CD4-positive, CD25-positive, alpha-beta regulatory T cell (primary cell): Measurements from ENCODE around the gene PNPLA5. TPM values are rescaled to one million over a fixed set of nuclear protein-coding genes. Genes with fewer than 3 reads are reported as not detected.
A peak's percentile ranks its signal among the peaks of the same experiment; 100 is the strongest.

Experiments
- ATAC-seq, 2 donors: fragments of 150-1000 bp; cut with Tn5 transposase; one replicate each; pipeline ENCODE4 v1.10.0; 2021; ENCODE audit warnings: low read depth in 2 of 2, moderate number of reproducible peaks in 2 of 2, moderate library complexity in 1 of 2
- DNase-seq, 3 donors: peaks; one replicate each; pipeline versions ENCODE4 v3.0.0 to v3.0.0-alpha.2; 2012 to 2022; ENCODE audit warnings: mixed read lengths in 1 of 3
- H3K27ac ChIP-seq: one replicate; pipeline ENCODE4 v1.7.0; 2013; ENCODE audit warnings: mild to moderate bottlenecking, low read length; ENCODE audit not compliant: insufficient read depth, poor library complexity, severe bottlenecking
- H3K27me3 ChIP-seq: one replicate; pipeline ENCODE4 v1.7.0; 2013; ENCODE audit warnings: low read length; ENCODE audit not compliant: control insufficient read depth, insufficient read depth
- H3K36me3 ChIP-seq: one replicate; pipeline ENCODE4 v1.7.0; 2013; ENCODE audit warnings: mild to moderate bottlenecking, low read length, moderate library complexity; ENCODE audit not compliant: control insufficient read depth, insufficient read depth
- H3K4me1 ChIP-seq: 2 replicates; pipeline ENCODE4 v1.7.0; 2013; ENCODE audit warnings: mild to moderate bottlenecking, low read length; ENCODE audit not compliant: insufficient read depth, control insufficient read depth, poor library complexity, severe bottlenecking
- H3K4me3 ChIP-seq: one replicate; pipeline ENCODE4 v1.7.0; 2013; ENCODE audit warnings: low read depth, mild to moderate bottlenecking, low read length, moderate library complexity
- H3K9me3 ChIP-seq, 2 experiments: 1 replicate in 1 of 2; 2 replicates in 1 of 2; pipeline ENCODE4 v1.7.0; 2013; ENCODE audit warnings: low read length in 2 of 2, mild to moderate bottlenecking in 1 of 2, moderate library complexity in 1 of 2; ENCODE audit not compliant: control insufficient read depth in 2 of 2
- H3K27ac Mint-ChIP-seq, 3 donors: one replicate each; pipeline ENCODE4 v1.8.0; 2020 to 2022; ENCODE audit warnings: mild to moderate bottlenecking in 3 of 3, mixed read lengths in 3 of 3, moderate library complexity in 2 of 3
- H3K27me3 Mint-ChIP-seq: one replicate; pipeline ENCODE4 v1.8.0; 2022; ENCODE audit warnings: mild to moderate bottlenecking, mixed read lengths
- H3K36me3 Mint-ChIP-seq: one replicate; pipeline ENCODE4 v1.8.0; 2020; ENCODE audit warnings: mixed read lengths
- H3K4me1 Mint-ChIP-seq, 4 donors: one replicate each; pipeline ENCODE4 v1.8.0; 2020 to 2022; ENCODE audit warnings: mixed read lengths in 4 of 4, mild to moderate bottlenecking in 1 of 4
- H3K4me3 Mint-ChIP-seq, 4 donors: one replicate each; pipeline ENCODE4 v1.8.0; 2020 to 2022; ENCODE audit warnings: mild to moderate bottlenecking in 4 of 4, mixed read lengths in 4 of 4, moderate library complexity in 3 of 4
- H3K9me3 Mint-ChIP-seq, 7 donors: one replicate each; pipeline ENCODE4 v1.8.0; 2020 to 2022; ENCODE audit warnings: mixed read lengths in 7 of 7, mild to moderate bottlenecking in 3 of 7, moderate library complexity in 2 of 7
- polyA plus RNA-seq, 4 donors: library from polyadenylated mRNA; unstranded; fragments of 300-500 nt; fragmentation: Illumina TruSeq; gene quantifications; one replicate each; pipeline ENCODE4 v1.2.3, GENCODE V29; 2021
- total RNA-seq: library from RNA; stranded (reverse); gene quantifications from one replicate; pipeline ENCODE4 v1.2.3, GENCODE V29; 2022

PNPLA5 gene
- total and polyA plus RNA-seq, 5 donors from 2014 or later, result not detected

- Histone ChIP-seq H3K9me3 (no peaks in the 10 kb centered on the region), H3K27me3 (no peaks in the 10 kb centered on the region), H3K27ac (no peak overlapping the region), H3K36me3 (no peaks in the 10 kb centered on the region), H3K4me1 (no peaks in the 10 kb centered on the region), H3K4me3 (no peak overlapping the region)
- ATAC-seq (no peak), DNase-seq (no peak)
- Mint-ChIP-seq H3K27ac (no peak overlapping the region), H3K9me3 (no peaks in the 10 kb centered on the region), H3K4me3 (no peak overlapping the region), H3K27me3 (no peaks in the 10 kb centered on the region), H3K4me1 (peaks cover 0 to 2% (median 0%) of the 10 kb centered on the region in 4 donors), H3K36me3 (no peaks in the 10 kb centered on the region)
Observed at GRCh38 chr22:43844560-43845545, 47.0 kb downstream of the PNPLA5 start.

- no peaks in the 10 kb centered on the region for H3K36me3 ChIP-seq
- H3K4me1 ChIP-seq, result no peaks in the 10 kb centered on the region
- Mint-ChIP-seq H3K27ac (no peak overlapping the region), H3K27me3 (no peaks in the 10 kb centered on the region), H3K36me3 (no peaks in the 10 kb centered on the region), H3K9me3 (no peaks in the 10 kb centered on the region), H3K4me3 (no peak overlapping the region), H3K4me1 (no peaks in the 10 kb centered on the region)
- DNase-seq (no peak), ATAC-seq (no peak)
- no peaks in the 10 kb centered on the region for H3K27me3 ChIP-seq
- no peak overlapping the region for H3K27ac ChIP-seq
- H3K9me3 ChIP-seq, result no peaks in the 10 kb centered on the region
- no peak overlapping the region for H3K4me3 ChIP-seq
Observed at GRCh38 chr22:43843783-43844530, 47.9 kb downstream of the PNPLA5 start.

DNA sequence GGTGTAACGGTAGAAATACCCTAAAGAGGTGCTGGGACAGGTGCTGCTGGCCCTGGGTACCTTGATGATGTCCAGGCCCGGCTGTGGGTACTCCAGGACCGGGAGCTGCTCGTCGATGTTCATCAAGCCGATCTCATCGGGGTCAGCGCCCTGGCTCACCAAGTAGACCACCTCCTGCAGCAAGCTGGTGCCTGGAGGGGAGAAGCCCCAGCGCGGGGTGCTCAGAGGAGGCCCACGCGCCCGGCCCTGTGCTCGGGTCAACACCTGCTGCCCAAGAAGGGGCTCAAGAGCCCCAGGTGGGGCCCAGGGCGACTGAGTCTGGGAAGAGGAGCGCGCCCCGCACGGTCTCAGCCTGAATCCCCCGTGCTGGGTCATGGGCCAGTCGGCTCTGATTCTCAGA lies 50.1 kb downstream of the PNPLA5 start:
- no peaks in the 10 kb centered on the region for H3K36me3 Mint-ChIP-seq
- no peak overlapping the region for H3K4me3 Mint-ChIP-seq
- no peaks in the 10 kb centered on the region for H3K27me3 Mint-ChIP-seq
- no peaks in the 10 kb centered on the region for H3K9me3 Mint-ChIP-seq
- H3K4me1 Mint-ChIP-seq, result no peaks in the 10 kb centered on the region
- Histone ChIP-seq H3K9me3 (no peaks in the 10 kb centered on the region), H3K27me3 (no peaks in the 10 kb centered on the region), H3K36me3 (no peaks in the 10 kb centered on the region), H3K4me3 (no peak overlapping the region), H3K27ac (no peak overlapping the region), H3K4me1 (no peaks in the 10 kb centered on the region)
- DNase-seq (no peak), ATAC-seq (no peak)
- H3K27ac Mint-ChIP-seq, result no peak overlapping the region

DNA sequence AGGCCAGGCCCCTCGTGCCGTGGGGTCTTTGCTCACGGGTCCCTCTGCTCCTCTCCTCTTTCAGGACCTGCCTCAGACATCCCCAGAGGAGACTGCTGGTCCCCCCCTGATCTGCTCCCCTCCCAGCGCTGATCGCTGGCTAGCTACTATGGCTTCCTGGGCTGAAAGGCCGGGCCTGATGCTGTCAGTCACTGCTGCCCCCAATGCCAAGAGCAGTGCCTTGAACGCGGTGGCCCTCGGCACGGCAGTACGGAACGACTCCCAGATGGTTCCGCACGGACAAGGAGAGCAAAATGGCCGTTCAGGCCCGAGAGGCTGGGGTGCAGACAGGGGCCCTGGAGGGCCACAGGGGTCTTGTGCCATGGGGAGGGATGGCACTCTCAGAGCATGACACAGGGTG lies 51.0 kb downstream of the PNPLA5 start:
- Mint-ChIP-seq H3K4me1 (no peaks in the 10 kb centered on the region), H3K4me3 (no peak overlapping the region), H3K9me3 (no peaks in the 10 kb centered on the region), H3K36me3 (no peaks in the 10 kb centered on the region), H3K27ac (peak overlapping the region in 1 of 3 donors; percentile 38), H3K27me3 (no peaks in the 10 kb centered on the region)
- DNase-seq, result no peak
- no peaks in the 10 kb centered on the region for H3K36me3 ChIP-seq
- no peaks in the 10 kb centered on the region for H3K9me3 ChIP-seq
- H3K27ac ChIP-seq, result no peak overlapping the region
- no peak overlapping the region for H3K4me3 ChIP-seq
- no peaks in the 10 kb centered on the region for H3K4me1 ChIP-seq
- ATAC-seq, result no peak
- no peaks in the 10 kb centered on the region for H3K27me3 ChIP-seq

GRCh38 chr22:43840431-43840830 lies 51.4 kb downstream of the PNPLA5 start:
- no peak overlapping the region for H3K4me3 ChIP-seq
- Mint-ChIP-seq H3K27ac (no peak overlapping the region), H3K4me1 (no peaks in the 10 kb centered on the region), H3K4me3 (no peak overlapping the region), H3K36me3 (no peaks in the 10 kb centered on the region), H3K27me3 (no peaks in the 10 kb centered on the region), H3K9me3 (no peaks in the 10 kb centered on the region)
- no peak for DNase-seq
- no peaks in the 10 kb centered on the region for H3K4me1 ChIP-seq
- H3K27ac ChIP-seq, result no peak overlapping the region
- no peaks in the 10 kb centered on the region for H3K36me3 ChIP-seq
- no peaks in the 10 kb centered on the region for H3K27me3 ChIP-seq
- ATAC-seq, result no peak
- H3K9me3 ChIP-seq, result no peaks in the 10 kb centered on the region

- no peaks in the 10 kb centered on the region for H3K27me3 Mint-ChIP-seq
- DNase-seq, result no peak
- H3K4me1 ChIP-seq, result no peaks in the 10 kb centered on the region
- H3K4me3 ChIP-seq, result no peak overlapping the region
- H3K27ac Mint-ChIP-seq, result no peak overlapping the region
- no peaks in the 10 kb centered on the region for H3K9me3 Mint-ChIP-seq
- H3K9me3 ChIP-seq, result no peaks in the 10 kb centered on the region
- no peak overlapping the region for H3K27ac ChIP-seq
- no peaks in the 10 kb centered on the region for H3K4me1 Mint-ChIP-seq
- H3K36me3 Mint-ChIP-seq, result no peaks in the 10 kb centered on the region
- H3K27me3 ChIP-seq, result no peaks in the 10 kb centered on the region
- ATAC-seq, result no peak
- H3K4me3 Mint-ChIP-seq, result no peak overlapping the region
- no peaks in the 10 kb centered on the region for H3K36me3 ChIP-seq
Observed at GRCh38 chr22:43839781-43840180, 52.0 kb downstream of the PNPLA5 start.

DNA sequence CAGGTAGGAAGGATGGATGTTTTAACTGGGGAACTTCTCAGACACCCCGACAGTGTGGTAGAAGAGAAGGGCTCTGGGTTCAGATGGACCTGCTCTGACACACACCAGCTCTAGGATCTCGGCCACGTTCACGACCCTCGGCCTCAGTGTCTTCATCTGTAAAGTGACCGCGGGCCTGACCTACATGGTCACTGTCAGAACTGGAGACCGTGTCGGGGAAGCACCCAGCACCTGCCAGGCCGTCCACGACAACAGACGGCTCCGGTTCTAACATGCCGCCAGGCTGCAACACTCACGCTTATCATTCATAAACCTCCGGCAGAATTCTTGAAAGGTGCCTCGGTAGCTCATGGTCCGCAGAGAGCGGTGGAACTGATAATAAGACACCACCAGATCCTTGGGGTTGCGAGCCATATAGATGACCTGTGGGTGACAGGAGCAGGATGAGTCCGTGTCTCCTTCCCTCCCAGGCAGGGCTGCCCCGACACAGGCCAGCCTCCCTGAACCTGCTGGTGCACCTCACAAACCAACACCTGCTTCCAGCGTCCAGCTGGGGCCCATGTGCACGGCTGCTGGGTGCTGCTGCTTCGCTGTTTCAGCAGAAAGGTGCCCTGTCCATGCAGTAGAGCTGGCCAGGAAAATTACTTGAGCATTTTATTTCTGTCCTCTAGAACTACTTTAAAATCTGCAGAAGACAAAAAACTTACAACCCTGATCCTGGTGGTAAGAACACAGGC lies 53.1 kb downstream of the PNPLA5 start:
- DNase-seq (no peak), ATAC-seq (no peak)
- Histone ChIP-seq H3K27me3 (no peaks in the 10 kb centered on the region), H3K9me3 (no peaks in the 10 kb centered on the region), H3K4me1 (no peaks in the 10 kb centered on the region), H3K27ac (no peak overlapping the region), H3K36me3 (no peaks in the 10 kb centered on the region), H3K4me3 (no peak overlapping the region)
- H3K27me3 Mint-ChIP-seq, result no peaks in the 10 kb centered on the region
- no peaks in the 10 kb centered on the region for H3K36me3 Mint-ChIP-seq
- H3K4me1 Mint-ChIP-seq, result no peaks in the 10 kb centered on the region
- no peak overlapping the region for H3K27ac Mint-ChIP-seq
- H3K9me3 Mint-ChIP-seq, result no peaks in the 10 kb centered on the region
- H3K4me3 Mint-ChIP-seq, result no peak overlapping the region
